GM13976 (cell line): ENCODE data around the gene SALL3.
A peak's percentile ranks its signal among the peaks of the same experiment; 100 is the strongest.

ENCODE experiments used
- DNase-seq: peaks from one replicate; pipeline ENCODE4 v3.0.0; 2012; ENCODE audit warnings: low spot score
- CTCF ChIP-seq: IDR thresholded peaks from 2 replicates; pipeline ENCODE4 v1.5.1; 2012; ENCODE audit warnings: borderline replicate concordance, mild to moderate bottlenecking; ENCODE audit not compliant: insufficient read depth; ENCODE audit errors: extremely low read depth, missing control alignments, control extremely low read depth
- in situ Hi-C: fragments of 300-500 bp; cut with MboI; formaldehyde crosslinking; loops from one replicate; pipeline ENCODE4 v1.12.0; 2022; ENCODE audit warnings: low sequenced_read_pairs, mixed read lengths, inconsistent platforms; ENCODE audit not compliant: unreplicated experiment

SALL3 gene

DNA sequence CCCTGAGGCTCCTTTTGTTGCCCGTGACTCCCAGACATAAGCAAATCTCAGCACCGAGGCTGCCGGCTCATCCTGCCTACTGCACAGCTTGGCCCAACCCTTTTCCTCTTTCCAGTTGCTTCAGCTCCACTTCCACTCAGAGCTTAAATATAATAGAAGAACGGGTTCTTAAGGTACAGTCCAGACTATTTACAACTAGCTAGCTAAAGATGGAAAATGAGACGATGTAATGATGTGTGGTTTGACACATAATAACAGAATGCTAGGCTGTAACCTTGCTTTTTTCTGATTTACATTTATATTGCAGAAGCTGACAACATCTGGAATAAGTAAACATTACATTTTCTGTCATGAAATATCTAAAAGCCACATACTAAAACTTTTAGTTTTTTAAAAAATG lies 62.7 kb downstream of the SALL3 start:
- TF ChIP-seq CTCF: no peak
- in situ Hi-C loops: loop anchor here (25.0 kb wide), 1 partner anchor 95 kb away; no protein-coding TSS in a partner anchor

DNA sequence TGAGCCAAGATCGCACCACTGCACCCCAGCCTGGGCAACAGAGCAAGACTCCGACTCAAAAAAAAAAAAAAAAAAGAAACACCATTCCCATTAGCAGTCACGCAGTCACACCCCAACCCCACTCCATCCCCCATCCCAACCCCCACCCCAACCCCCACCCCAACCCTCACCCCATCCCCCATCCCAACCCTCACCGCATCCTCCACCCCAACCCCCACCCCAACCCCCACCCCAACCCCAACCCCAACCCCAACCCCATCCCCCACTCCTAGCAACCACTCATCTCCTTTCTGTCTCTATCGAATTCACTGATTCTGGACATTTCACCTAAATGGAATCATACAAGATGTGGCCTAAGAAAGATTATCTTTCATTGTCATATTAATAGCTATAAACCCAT lies 63.7 kb downstream of the SALL3 start:
- peak; percentile 47 for DNase-seq
- no peak for TF ChIP-seq CTCF
- in situ Hi-C loops: loop anchor here (25.0 kb wide), 1 partner anchor 94 kb away; no protein-coding TSS in a partner anchor

More for the DNA sequence above, 62.7 kb downstream of the SALL3 start:
- DNase-seq: no peak

DNA sequence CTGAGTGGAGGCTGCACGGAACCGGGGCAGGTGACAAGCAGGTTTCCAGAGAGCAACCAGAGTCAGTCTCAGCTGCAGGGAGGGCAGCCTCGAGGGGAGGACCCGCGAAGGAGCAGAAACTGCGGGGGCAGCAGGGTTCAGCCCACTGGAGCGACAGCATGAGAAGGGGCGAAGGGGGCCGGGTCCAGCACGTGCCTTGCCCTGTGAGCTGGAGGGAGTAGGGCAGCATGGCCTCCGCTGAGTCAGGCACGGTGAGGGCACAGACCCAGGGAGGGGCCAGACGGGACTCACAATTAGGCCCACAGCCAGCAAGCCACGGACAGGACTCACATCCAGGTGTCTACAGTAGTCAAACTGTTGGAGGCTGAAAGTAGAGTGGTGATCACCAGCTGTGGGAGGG lies 66.9 kb downstream of the SALL3 start:
- no peak for DNase-seq
- no peak for TF ChIP-seq CTCF

GRCh38 chr18:79047556-79048244 lies 68.1 kb downstream of the SALL3 start:
- in situ Hi-C loops: loop anchor here (25.0 kb wide), 1 partner anchor 90 kb away; no protein-coding TSS in a partner anchor
- TF ChIP-seq CTCF: no peak
- DNase-seq: no peak

More for the DNA sequence above, 66.9 kb downstream of the SALL3 start:
- in situ Hi-C loops: loop anchor here (25.0 kb wide), 1 partner anchor 91 kb away; no protein-coding TSS in a partner anchor

- in situ Hi-C loops: loop anchor here (25.0 kb wide), 1 partner anchor 89 kb away; no protein-coding TSS in a partner anchor
- DNase-seq: no peak
- no peak for TF ChIP-seq CTCF
Observed at GRCh38 chr18:79048245-79048632, 68.6 kb downstream of the SALL3 start.

- in situ Hi-C loops: loop anchor here (25.0 kb wide), 1 partner anchor 88 kb away; no protein-coding TSS in a partner anchor
- TF ChIP-seq CTCF: no peak
- DNase-seq: no peak
Observed at GRCh38 chr18:79049506-79049905, 69.9 kb downstream of the SALL3 start.
